Measurements from ENCODE around the gene BBS4.
A peak's percentile ranks its signal among the peaks of the same experiment; 100 is the strongest.

The BBS4 gene

GRCh38 chr15:72766780-72767179 lies 80.8 kb downstream of the BBS4 start:
- no peak for DNase-seq

- no peak for DNase-seq
Measured at GRCh38 chr15:72770673-72771328, 84.8 kb downstream of the BBS4 start.

GRCh38 chr15:72771329-72771725 lies 85.3 kb downstream of the BBS4 start:
- DNase-seq: no peak

GRCh38 chr15:72774696-72775383 lies 88.8 kb downstream of the BBS4 start:
- DNase-seq: no peak

- no peak for DNase-seq
Measured at GRCh38 chr15:72778796-72779195, 92.8 kb downstream of the BBS4 start.

GRCh38 chr15:72781631-72782030 lies 95.6 kb downstream of the BBS4 start:
- DNase-seq: no peak

- DNase-seq: no peak
Measured at GRCh38 chr15:72782274-72783003, 96.4 kb downstream of the BBS4 start.

- DNase-seq: peak; percentile 10 to 31
Measured at GRCh38 chr15:72783004-72783639, 97.1 kb downstream of the BBS4 start.

GRCh38 chr15:72783640-72784455 lies 97.8 kb downstream of the BBS4 start, which contains the start of gene ADPGK:
ADPGK (minus strand) TSS chr15:72783758; CDS start chr15:72783691, 67 bp downstream.
- DNase-seq: peak; percentile 91 to 94

- DNase-seq: no peak
Measured at GRCh38 chr15:72784456-72784876, 98.5 kb downstream of the BBS4 start.

- peak; percentile 17 to 27 for DNase-seq
Measured at GRCh38 chr15:72785432-72785831, 99.4 kb downstream of the BBS4 start.

GRCh38 chr15:72785841-72786240 lies 99.8 kb downstream of the BBS4 start:
- DNase-seq: no peak

- DNase-seq: no peak
Measured at GRCh38 chr15:72786242-72786641, 100.2 kb downstream of the BBS4 start.

GRCh38 chr15:72786676-72787345 lies 100.8 kb downstream of the BBS4 start:
- DNase-seq: no peak

- no peak for DNase-seq
Measured at GRCh38 chr15:72787526-72787925, 101.5 kb downstream of the BBS4 start.

All from stimulated activated CD4-positive, alpha-beta T cell treated with anti-CD3 and anti-CD28 coated beads, Interleukin-4, amount 100 ng/mL, for 4 hours (primary cell).